Stomach (tissue), 4 donors: ENCODE data around the gene OBSCN.

Source experiments
- POLR2AphosphoS5 ChIP-seq, 3 donors: sonication (generic); formaldehyde crosslinking; IDR thresholded peaks; one replicate each; pipeline ENCODE4 v1.6.1; 2016; ENCODE audit warnings: antibody characterized with exemption in 3 of 3
- TF ChIP-seq, protein P1 (sequence below), 7 experiments: fragments of 450-650 bp in 4 of 7; fragments of 200-600 bp in 3 of 7; sonication (generic) in 3 of 7; IDR thresholded peaks; one replicate each; pipeline ENCODE4 v1.5.1; 2016 to 2019; ENCODE audit warnings: antibody characterized with exemption in 7 of 7, control low read depth in 2 of 7, mild to moderate bottlenecking in 1 of 7

DNA sequence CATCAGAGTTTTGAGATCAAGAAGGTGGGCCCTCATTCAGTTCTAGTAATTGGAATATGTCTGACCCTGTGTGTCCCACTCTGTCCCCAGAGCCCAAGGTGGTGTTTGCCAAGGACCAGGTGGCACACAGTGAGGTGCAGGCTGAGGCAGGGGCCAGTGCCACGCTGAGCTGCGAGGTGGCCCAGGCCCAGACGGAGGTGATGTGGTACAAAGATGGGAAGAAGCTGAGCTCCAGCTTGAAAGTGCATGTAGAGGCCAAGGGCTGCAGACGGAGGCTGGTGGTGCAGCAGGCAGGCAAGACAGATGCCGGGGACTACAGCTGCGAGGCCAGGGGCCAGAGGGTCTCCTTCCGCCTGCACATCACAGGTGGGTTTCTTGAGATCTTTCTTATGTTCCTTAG, 35.2 kb downstream of the OBSCN start:
- no peak for TF ChIP-seq POLR2AphosphoS5 (IDR thresholded peaks at IDR 0.05)
- TF ChIP-seq, protein P1, sequence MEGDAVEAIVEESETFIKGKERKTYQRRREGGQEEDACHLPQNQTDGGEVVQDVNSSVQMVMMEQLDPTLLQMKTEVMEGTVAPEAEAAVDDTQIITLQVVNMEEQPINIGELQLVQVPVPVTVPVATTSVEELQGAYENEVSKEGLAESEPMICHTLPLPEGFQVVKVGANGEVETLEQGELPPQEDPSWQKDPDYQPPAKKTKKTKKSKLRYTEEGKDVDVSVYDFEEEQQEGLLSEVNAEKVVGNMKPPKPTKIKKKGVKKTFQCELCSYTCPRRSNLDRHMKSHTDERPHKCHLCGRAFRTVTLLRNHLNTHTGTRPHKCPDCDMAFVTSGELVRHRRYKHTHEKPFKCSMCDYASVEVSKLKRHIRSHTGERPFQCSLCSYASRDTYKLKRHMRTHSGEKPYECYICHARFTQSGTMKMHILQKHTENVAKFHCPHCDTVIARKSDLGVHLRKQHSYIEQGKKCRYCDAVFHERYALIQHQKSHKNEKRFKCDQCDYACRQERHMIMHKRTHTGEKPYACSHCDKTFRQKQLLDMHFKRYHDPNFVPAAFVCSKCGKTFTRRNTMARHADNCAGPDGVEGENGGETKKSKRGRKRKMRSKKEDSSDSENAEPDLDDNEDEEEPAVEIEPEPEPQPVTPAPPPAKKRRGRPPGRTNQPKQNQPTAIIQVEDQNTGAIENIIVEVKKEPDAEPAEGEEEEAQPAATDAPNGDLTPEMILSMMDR (IDR thresholded peaks at IDR 0.05) = no peak
